CD4-positive, alpha-beta T cell treated with Interleukin-12 subunit alpha and Interleukin-12 subunit beta, for 1 hour (primary cell): Measurements from ENCODE around the gene MCRIP2.

ENCODE experiments used
- DNase-seq: peaks from one replicate; pipeline ENCODE4 v3.0.0-alpha.2; 2020

Gene MCRIP2

DNA sequence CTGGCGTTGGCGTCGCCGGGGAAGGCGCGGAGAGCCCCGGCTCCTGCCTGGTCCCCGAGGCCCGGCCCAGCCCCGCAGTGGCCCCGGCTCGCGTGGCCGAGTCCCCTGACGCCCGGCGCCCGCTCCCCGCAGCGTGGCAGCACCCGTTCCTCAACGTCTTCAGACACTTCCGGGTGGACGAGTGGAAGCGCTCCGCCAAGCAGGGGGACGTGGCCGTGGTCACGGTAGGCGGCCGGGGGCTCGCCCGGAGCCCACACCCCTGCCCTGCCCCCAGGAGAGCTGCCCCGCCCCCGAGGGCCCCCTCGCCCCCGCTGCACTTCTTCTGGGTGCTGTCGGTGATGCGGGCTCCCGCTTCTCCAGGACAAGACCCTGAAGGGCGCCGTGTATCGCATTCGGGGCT lies 8.0 kb downstream of the MCRIP2 start:
- DNase-seq: no peak

DNA sequence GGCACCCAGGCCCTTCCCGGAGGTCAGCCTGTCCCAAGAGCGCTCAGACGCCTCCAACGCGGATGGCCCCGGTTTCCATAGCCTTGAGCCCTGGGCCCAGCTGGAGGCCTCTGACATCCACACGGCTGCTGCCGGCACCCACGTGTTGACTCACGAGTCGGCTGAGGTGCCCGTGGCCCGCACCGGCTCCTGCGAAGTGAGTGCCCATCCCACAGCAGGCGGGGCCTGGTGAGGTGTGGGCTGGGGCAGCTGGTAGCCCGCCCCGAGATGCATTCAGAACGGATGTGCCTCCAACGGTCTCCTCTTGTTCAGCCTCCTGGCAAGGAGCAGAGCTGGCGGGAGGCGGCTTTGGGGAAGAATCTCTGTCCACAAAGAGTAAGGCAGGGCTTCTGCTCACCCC lies 10.2 kb downstream of the MCRIP2 start:
- no peak for DNase-seq

DNA sequence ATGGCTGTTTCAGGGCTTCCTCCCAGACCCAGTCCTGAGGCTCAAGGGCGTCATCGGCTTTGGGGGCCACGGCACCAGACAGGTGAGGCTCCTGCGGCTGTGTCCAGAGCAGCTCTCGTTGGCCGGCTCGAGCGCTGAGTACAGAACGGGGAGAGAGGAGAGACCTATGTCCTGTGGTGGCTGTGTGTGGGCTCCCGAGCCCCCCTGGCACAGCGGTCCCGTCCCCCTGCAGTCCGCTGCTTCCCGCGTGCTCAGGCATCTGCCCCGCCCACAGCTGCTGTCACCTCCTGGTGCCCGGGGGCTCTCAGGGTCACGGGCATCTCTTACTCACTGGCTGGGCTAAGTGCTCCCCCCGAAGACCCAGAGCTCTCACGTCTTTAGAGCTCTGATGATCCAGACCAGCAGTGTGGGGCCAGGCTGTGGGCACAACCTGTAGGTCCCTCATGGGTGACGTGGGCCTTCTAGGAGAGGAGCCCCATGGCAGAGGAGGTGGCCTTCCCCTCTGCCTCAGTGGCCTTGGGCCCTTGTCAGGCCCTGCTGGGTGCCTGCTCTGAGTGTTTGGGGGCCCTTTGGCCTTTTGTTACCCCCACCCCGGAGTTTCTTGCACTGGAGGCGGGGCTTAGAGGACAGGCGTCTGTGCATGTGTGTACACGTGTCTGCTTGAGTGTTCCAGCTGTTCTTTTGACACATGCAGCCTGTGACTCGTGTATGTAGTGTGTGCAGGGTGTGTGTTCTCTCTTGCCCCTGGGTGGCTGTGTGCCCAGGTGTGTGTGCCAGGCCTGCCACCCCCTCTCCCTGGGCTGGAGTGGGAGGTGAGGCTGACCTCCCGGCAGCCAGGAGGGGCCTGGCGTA lies 11.1 kb downstream of the MCRIP2 start:
- no peak for DNase-seq

GRCh38 chr16:654034-654433 lies 12.4 kb downstream of the MCRIP2 start:
- DNase-seq: no peak

GRCh38 chr16:657487-657886 lies 15.9 kb downstream of the MCRIP2 start:
- no peak for DNase-seq

DNA sequence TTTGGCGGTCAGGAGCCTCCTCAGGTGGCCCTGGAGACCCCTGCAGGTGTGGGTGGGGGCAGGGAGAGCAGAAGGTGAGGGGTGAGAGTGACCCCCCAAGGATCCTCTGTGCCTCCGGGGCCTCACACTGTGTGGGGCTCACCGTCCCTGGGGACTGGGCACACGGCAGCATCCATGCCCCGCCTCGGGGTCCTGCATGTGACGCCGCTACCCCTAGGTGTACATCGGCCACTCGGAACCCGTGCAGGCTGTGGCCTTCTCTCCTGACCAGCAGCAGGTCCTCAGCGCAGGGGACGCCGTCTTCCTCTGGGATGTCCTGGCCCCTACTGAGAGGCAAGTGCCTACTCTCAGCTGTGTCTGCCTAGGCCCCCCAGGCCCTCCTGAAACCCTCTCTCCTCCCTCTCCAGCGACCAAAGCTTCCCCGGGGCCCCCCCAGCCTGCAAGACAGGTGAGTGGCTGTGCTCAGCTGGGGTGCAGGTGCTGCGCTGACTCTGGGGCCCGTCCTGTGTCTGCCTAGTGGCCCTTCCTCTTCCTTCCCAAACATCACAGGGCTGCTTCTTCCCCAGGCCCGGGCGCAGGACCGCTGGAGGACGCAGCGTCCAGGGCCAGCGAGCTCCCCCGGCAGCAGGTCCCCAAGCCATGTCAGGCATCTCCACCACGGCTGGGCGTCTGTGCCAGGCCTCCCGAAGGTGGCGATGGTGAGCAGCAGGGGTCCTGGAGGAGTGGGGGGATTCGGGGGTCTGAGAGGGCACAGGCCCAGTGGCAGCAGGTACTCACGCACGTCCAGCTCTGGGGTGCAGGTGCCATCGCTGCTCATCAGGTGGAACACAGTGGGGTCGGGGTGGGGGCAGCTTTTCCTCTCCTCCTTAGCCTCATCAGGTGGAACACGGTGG lies 17.3 kb downstream of the MCRIP2 start:
- DNase-seq: no peak

- no peak for DNase-seq
Measured at GRCh38 chr16:659618-660017, 18.0 kb downstream of the MCRIP2 start.

- no peak for DNase-seq
Measured at GRCh38 chr16:660132-660458, 18.5 kb downstream of the MCRIP2 start.

- peak; percentile 71 for DNase-seq
Measured at GRCh38 chr16:660459-661183, 19.0 kb downstream of the MCRIP2 start.

DNA sequence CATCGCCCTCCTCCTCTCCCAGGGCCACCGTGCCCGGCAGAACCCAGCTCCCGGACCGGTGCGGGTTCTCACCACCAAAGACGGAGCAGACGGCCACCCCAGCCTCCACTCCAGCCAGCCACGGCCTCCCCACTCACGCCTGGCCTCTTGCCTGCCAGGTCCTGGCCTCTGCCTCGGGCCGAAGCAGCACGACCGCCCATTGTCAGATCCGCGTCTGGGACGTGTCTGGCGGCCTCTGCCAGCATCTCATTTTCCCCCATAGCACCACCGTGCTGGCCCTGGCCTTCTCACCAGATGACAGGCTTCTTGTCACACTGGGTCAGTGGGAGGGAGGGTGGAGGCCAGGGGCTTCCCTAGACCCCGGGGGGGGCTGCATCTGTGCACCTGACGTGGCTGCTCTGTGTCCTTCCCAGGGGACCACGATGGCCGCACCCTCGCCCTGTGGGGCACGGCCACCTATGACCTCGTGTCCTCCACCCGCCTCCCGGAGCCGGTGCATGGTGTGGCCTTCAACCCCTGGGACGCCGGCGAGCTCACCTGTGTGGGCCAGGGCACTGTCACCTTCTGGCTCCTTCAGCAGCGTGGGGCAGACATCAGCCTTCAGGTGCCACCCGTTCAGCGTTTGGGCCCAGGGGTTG lies 19.7 kb downstream of the MCRIP2 start:
- no peak for DNase-seq

GRCh38 chr16:662095-662494 lies 20.5 kb downstream of the MCRIP2 start:
- DNase-seq: no peak

DNA sequence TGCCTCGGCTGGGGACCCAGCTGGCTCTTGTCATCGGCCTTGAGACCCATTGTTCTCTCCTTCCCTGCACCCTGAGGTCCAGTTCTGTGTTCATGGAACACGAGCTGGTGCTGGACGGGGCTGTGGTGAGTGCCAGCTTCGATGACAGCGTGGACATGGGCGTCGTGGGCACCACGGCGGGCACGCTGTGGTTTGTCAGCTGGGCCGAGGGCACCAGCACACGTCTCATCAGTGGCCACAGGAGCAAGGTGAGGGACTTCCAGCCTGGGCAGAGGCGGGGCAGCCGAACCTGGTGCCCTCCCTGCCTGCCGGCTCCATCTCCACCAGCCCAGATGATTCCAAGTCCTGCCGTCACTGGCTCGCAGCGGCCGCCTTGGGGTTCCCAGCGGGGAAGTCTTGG lies 21.0 kb downstream of the MCRIP2 start:
- DNase-seq: no peak

DNA sequence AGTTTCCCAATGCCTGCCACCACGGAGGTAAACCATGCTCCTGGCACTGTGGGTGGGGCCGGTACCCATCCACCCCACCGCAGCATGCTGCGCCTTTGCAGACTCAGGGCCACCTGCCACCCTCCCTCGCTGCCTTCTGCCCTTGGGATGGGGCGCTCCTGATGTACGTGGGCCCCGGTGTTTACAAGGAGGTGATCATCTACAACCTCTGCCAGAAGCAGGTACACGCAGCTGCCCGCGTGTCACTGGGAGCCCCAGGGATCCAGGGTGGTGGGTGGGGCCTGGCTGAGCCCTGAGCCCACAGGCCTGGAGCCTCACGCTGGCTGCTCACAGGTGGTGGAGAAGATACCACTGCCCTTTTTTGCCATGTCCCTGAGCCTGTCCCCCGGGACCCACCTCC lies 24.9 kb downstream of the MCRIP2 start:
- DNase-seq: no peak

DNA sequence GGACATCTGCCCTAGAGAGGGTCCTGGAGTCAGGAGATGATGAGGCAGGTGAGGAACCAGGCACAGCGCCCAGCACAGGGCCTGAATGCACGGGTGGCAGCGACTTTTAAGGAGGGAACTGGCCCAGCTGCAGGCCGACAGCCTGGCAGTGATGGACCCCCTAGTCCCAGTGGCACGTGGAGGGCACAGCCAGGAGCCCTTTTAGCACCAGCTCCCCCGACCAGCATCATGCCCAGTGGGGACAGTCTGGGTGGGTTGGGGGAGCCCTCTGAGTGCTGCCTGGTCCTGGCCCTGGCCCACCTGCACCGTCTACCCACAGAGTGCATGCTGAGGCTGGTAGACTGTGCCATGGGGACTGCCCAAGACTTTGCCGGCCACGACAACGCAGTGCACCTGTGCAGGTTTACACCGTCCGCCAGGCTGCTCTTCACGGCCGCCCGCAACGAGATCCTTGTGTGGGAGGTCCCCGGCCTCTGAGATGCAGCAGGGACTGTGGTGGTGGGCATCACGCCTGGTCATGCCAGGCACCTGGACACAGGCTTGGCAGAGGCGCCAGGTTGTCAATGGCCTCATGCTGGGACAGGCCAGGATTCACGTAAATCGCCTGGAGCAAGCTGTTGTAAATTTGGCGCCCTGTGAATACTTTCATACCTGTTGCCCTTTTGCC lies 25.6 kb downstream of the MCRIP2 start:
- DNase-seq: no peak

DNA sequence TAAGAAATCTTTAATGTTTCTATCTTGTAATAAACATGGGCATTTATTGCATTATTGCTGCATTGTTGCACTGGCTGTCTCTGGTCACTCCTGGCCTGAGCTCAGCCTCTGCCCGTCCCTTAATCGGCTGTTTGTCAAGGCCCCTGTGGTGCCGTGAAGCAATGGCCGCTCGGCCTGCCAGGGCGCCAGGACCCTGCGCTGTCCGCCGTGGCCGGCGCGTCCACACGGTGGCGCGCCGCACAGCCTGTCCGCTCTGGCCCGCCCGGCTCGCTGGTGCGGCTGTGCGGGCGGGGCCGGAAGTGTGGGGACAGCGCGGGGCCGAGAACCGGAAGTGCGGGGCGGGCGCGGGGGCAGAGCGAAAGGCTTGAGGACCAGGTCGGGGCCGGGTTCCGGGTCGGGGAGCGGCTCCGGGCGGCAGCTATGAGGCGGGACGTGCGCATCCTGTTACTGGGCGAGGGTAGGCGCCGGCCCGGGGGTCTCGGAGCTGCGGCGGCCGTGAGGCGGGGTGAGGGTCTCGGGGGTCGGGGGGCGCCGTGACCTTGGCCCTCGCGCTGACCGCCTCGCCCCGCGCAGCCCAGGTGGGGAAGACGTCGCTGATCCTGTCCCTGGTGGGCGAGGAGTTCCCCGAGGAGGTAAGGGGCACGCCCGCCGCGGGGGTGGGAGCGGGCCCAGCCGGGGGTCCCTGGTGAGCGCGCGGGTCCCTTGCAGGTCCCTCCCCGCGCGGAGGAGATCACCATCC lies 26.3 kb downstream of the MCRIP2 start, which contains the start of gene RHOT2:
Gene RHOT2 (plus strand): TSS at position 353 of the 739 bp plus-strand sequence. CDS start 68 bp downstream, at position 421.
- DNase-seq: peak; percentile 94

DNA sequence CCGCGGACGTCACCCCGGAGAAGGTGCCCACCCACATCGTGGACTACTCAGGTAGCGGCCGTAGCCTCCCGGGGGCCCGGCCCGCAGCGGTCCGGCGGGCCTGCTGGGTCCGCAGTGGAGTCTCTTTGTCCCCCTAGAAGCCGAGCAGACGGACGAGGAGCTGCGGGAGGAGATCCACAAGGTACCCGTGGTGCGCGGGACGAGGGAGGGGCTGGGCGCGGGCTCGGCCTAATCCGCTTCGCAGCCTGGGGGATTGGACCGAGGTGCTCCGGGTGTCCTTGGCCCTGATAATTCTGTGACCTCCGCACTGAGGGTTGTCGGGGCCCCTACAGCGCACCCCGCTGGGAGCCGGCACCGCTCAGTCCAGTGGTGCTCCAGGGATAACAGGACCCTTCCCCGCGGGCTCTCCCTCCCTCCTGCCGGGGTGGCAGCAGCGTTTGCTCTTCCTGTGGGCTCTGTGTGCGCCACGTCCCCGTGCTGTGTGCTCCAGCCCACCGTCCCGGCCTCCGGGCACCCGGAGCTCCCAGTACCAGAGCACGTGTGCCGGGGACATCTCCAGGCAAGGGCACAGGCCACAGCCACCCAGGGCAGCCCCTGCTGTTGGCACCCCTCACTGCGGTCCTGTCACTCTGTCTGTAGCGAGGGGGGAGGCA lies 27.0 kb downstream of the MCRIP2 start:
- DNase-seq: no peak

DNA sequence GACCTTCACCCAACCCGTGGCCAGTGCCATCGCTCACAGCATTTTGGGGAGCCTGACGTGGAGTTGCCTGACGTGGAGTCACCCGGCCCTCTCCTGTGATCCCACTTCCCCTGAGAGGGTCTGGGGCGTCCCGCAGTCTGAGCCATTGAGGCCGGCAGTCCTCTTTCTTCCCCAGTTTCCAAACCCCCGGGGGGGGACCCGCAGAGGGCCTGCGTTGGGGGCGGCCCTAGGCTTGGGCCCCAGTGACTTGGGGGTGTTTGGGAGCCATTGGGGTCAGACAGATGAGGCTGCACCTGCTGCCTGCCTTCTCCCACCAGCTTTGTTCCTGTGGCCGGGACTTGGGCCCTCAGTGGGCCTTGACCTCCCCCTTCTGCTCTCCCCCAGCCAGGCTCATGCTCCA lies 28.0 kb downstream of the MCRIP2 start:
- no peak for DNase-seq

- DNase-seq: no peak
Measured at GRCh38 chr16:670485-671352, 29.1 kb downstream of the MCRIP2 start.

- DNase-seq: no peak
Measured at GRCh38 chr16:671353-672131, 29.9 kb downstream of the MCRIP2 start.
